Measurements from ENCODE around the gene SUFU.
"Not testable (repeated sequence)": the region's sequence is repeated elsewhere in the genome, so short reads cannot be mapped to it uniquely, and the experiment has no call there.

DNA sequence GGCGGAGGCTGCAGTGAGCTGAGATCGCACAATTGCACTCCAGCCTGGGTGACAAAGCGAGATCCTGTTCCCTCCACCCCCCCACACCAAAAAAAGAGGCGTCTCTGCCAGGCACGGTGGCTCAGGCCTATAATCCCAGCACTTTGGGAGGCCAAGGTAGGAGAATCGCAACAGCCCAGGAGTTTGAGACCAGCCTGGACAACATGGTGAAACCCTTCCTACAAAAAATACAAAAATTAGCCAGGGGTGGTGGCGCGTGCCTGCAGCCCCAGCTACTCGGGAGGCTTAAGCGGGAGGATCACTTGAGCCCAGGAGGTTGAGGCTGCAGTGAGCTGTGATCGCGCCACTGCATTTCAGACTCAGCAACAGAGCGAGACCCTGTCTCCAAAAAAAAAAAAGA lies 3.1 kb upstream of the SUFU start:
- TF ChIP-seq, protein P1, sequence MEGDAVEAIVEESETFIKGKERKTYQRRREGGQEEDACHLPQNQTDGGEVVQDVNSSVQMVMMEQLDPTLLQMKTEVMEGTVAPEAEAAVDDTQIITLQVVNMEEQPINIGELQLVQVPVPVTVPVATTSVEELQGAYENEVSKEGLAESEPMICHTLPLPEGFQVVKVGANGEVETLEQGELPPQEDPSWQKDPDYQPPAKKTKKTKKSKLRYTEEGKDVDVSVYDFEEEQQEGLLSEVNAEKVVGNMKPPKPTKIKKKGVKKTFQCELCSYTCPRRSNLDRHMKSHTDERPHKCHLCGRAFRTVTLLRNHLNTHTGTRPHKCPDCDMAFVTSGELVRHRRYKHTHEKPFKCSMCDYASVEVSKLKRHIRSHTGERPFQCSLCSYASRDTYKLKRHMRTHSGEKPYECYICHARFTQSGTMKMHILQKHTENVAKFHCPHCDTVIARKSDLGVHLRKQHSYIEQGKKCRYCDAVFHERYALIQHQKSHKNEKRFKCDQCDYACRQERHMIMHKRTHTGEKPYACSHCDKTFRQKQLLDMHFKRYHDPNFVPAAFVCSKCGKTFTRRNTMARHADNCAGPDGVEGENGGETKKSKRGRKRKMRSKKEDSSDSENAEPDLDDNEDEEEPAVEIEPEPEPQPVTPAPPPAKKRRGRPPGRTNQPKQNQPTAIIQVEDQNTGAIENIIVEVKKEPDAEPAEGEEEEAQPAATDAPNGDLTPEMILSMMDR (IDR thresholded peaks at IDR 0.05), result not testable (repeated sequence)
- TF ChIP-seq FOXJ3 (CRISPR knock-in tag; IDR thresholded peaks at IDR 0.05; ENCODE audit: borderline replicate concordance); ESRRA (CRISPR knock-in tag; IDR thresholded peaks at IDR 0.05; ENCODE audit: borderline replicate concordance); ETV6 (CRISPR knock-in tag; IDR thresholded peaks at IDR 0.05); ZNF232 (CRISPR knock-in tag; IDR thresholded peaks at IDR 0.05); ZNF138 (CRISPR knock-in tag; conservative IDR thresholded peaks at IDR 0.05); ATF1 (CRISPR knock-in tag; IDR thresholded peaks at IDR 0.05): not testable (repeated sequence)
- TF ChIP-seq, protein P2, sequence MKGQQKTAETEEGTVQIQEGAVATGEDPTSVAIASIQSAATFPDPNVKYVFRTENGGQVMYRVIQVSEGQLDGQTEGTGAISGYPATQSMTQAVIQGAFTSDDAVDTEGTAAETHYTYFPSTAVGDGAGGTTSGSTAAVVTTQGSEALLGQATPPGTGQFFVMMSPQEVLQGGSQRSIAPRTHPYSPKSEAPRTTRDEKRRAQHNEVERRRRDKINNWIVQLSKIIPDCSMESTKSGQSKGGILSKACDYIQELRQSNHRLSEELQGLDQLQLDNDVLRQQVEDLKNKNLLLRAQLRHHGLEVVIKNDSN (CRISPR knock-in tag; IDR thresholded peaks at IDR 0.05), result not testable (repeated sequence)
